Pancreas (tissue), 10 donors: ENCODE data around the gene MAPK9. TPM values are rescaled to one million over a fixed set of nuclear protein-coding genes. Genes with fewer than 3 reads are reported as not detected.

Experiments
- ATAC-seq, 4 donors: fragments of 200-7000 bp; cut with Tn5 transposase; one replicate each; pipeline versions ENCODE4 v1.8.0 to v1.9.1; 2020; ENCODE audit warnings: mild to moderate bottlenecking in 4 of 4, moderate library complexity in 4 of 4
- DNase-seq, 6 donors: peaks; one replicate each; pipeline ENCODE4 v3.0.0-alpha.2; 2020
- FAIRE-seq: peaks from 2 replicates; lab custom pipeline; 2012; peaks lifted over from hg19 to GRCh38; lab: Jason Lieb, UNC
- H3K27ac ChIP-seq, 4 donors: fragments of 200-600 bp; sonication (generic); 1 replicate in 3 of 4; 2 replicates in 1 of 4; pipeline versions ENCODE4 v1.5.0 to v1.8.0; 2020
- H3K27me3 ChIP-seq, 4 donors: fragments of 200-600 bp; one replicate each; pipeline ENCODE4 v1.8.0; 2021
- H3K36me3 ChIP-seq, 3 donors: fragments of 200-600 bp; sonication (generic) in 1 of 3; one replicate each; pipeline versions ENCODE4 v1.5.0 to v1.8.0; 2020 to 2021
- H3K4me1 ChIP-seq, 3 donors: fragments of 200-600 bp; one replicate each; pipeline ENCODE4 v1.8.0; 2021
- H3K4me3 ChIP-seq, 4 donors: fragments of 200-600 bp; sonication (generic) in 2 of 4; one replicate each; pipeline versions ENCODE4 v1.5.0 to v1.8.0; 2020 to 2021
- H3K9me3 ChIP-seq, 4 donors: fragments of 200-600 bp; one replicate each; pipeline ENCODE4 v1.8.0; 2021
- CTCF ChIP-seq, 4 donors: fragments of 200-600 bp; sonication (generic) in 3 of 4; IDR thresholded peaks; one replicate each; pipeline versions ENCODE4 v1.5.0 to v1.8.0; 2021; ENCODE audit warnings: antibody characterized with exemption in 4 of 4
- WGBS, 2 donors: extraction: QIAGEN DNeasy Blood & Tissue Kit; methylation state at CpG; one replicate each; pipeline ENCODE4 v1.1.7; 2013; 5-methylcytosine and 5-hydroxymethylcytosine counted together
- intact Hi-C, 3 donors: fragments of 100-400 bp; cut with DNase I; formaldehyde crosslinking; loops; one replicate each; pipeline versions ENCODE4 v1.11.1 to v1.14.2; 2022
- polyA plus RNA-seq, 2 donors: library from polyadenylated mRNA; stranded (reverse); fragments of 200-250 nt; gene quantifications; one replicate each; pipeline ENCODE4 v1.2.3, GENCODE V29; 2013
- total RNA-seq, 6 donors: library from RNA; stranded (reverse); fragmentation: NEBNext Ultra II Directional in 4 of 6; extraction: Animal tissue kit (Norgen Biotek cat#: 25700) in 4 of 6; gene quantifications; one replicate each; pipeline versions ENCODE4 v1.2.1 to v1.2.4, GENCODE V29; 2021 to 2023
- donor health status: healthy with polysubstance abuse.
- donor health status: DM: no; HTN: no; CAD: no; lungs with moderate emphysema.
- donor health status: DM: no; HTN: no; CAD: no.
- donor health status: control.
- donor health status: control.
- donor health status: Bipolar disorder and iron deficiency.
- donor health status: DM: yes; HTN: yes; CAD: no.
- donor health status: DM: no; HTN: no; CAD: no.
- donor health status: DM: no; HTN: no; CAD: no.
- donor health status: DM: yes; HTN: yes; CAD: no.

The MAPK9 gene
- total and polyA plus RNA-seq, 8 donors: 10.7 to 40.3 (median 28.9) TPM

GRCh38 chr5:180283026-180283615, 8.8 kb downstream of the MAPK9 start:
- Histone ChIP-seq H3K27ac (no peak overlapping the region), H3K27me3 (no peaks in the 10 kb centered on the region), H3K36me3 (peaks cover 0 to 6% (median 3%) of the 10 kb centered on the region in 3 donors), H3K9me3 (no peaks in the 10 kb centered on the region), H3K4me3 (no peak overlapping the region), H3K4me1 (peaks cover 9 to 16% (median 15%) of the 10 kb centered on the region in 3 donors)
- no peak for ATAC-seq
- TF ChIP-seq CTCF (IDR thresholded peaks at IDR 0.05): no peak
- intact Hi-C loops: no loop called here
- 68 to 71% methylated on average over 10 of the region's 10 CpGs for WGBS, 2 donors
- no peak for DNase-seq
- FAIRE-seq: no peak

GRCh38 chr5:180282281-180282680, 9.6 kb downstream of the MAPK9 start:
- intact Hi-C loops: no loop called here
- Histone ChIP-seq H3K27me3 (no peaks in the 10 kb centered on the region), H3K36me3 (peaks cover 0 to 15% (median 3%) of the 10 kb centered on the region in 3 donors), H3K27ac (no peak overlapping the region), H3K9me3 (no peaks in the 10 kb centered on the region), H3K4me3 (no peak overlapping the region), H3K4me1 (peaks cover 7 to 9% (median 9%) of the 10 kb centered on the region in 3 donors)
- no peak for TF ChIP-seq CTCF (IDR thresholded peaks at IDR 0.05)
- no peak for ATAC-seq
- no peak for FAIRE-seq
- 94 to 96% methylated on average over 9 of the region's 9 CpGs for WGBS, 2 donors
- DNase-seq: no peak

DNA sequence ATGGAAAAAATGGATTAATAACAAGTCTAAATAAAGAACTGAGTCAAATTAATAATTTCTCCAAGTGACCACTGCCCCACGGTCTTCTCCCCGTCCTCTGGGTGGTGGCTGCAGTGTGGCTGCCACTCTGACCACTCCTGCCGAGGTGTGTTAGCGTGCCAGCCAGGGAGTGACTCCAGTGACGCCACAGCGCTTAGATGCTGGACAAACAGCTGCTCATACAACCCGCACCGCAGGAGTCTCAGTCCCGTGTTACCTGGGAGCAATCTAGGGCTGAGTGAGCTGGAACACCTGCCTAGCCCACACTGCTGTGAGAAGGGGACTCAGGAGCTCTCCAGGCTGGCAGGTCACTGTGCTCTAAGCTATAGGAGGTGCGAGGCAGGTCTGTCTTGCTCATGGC, 10.2 kb downstream of the MAPK9 start:
- Histone ChIP-seq H3K27me3 (no peaks in the 10 kb centered on the region), H3K4me1 (peaks cover 1 to 4% (median 4%) of the 10 kb centered on the region in 3 donors), H3K27ac (no peak overlapping the region), H3K4me3 (no peak overlapping the region), H3K9me3 (no peaks in the 10 kb centered on the region), H3K36me3 (peaks cover 1 to 21% (median 3%) of the 10 kb centered on the region in 3 donors)
- intact Hi-C loops: no loop called here
- FAIRE-seq (no peak), DNase-seq (peak in 1 of 6 donors; percentile 37), ATAC-seq (peak in 3 of 4 donors; percentile 27 to 74 (median 66))
- WGBS, 2 donors: 67 to 70% methylated on average over 10 of the region's 10 CpGs
- no peak for TF ChIP-seq CTCF (IDR thresholded peaks at IDR 0.05)

- Histone ChIP-seq H3K36me3 (peaks cover 2 to 30% (median 6%) of the 10 kb centered on the region in 3 donors), H3K4me3 (no peak overlapping the region), H3K27ac (no peak overlapping the region), H3K4me1 (no peaks in the 10 kb centered on the region), H3K27me3 (no peaks in the 10 kb centered on the region), H3K9me3 (no peaks in the 10 kb centered on the region)
- ATAC-seq (no peak), DNase-seq (no peak), FAIRE-seq (no peak)
- intact Hi-C loops: no loop called here
- no peak for TF ChIP-seq CTCF (IDR thresholded peaks at IDR 0.05)
- WGBS, 2 donors: 88 to 100% methylated on average over 1 of the region's 1 CpG
Observed at GRCh38 chr5:180274695-180275094, 17.2 kb downstream of the MAPK9 start.

- H3K9me3 ChIP-seq: no peaks in the 10 kb centered on the region
- H3K36me3 ChIP-seq: peaks cover 10 to 35% (median 12%) of the 10 kb centered on the region in 3 donors
- no peak for FAIRE-seq
- WGBS, 2 donors: 96 to 97% methylated on average over 7 of the region's 7 CpGs
- H3K4me1 ChIP-seq: no peaks in the 10 kb centered on the region
- DNase-seq: no peak
- no peak overlapping the region for H3K27ac ChIP-seq
- no peak overlapping the region for H3K4me3 ChIP-seq
- ATAC-seq: no peak
- H3K27me3 ChIP-seq: no peaks in the 10 kb centered on the region
- no peak for TF ChIP-seq CTCF (IDR thresholded peaks at IDR 0.05)
- intact Hi-C loops: no loop called here
Observed at GRCh38 chr5:180271221-180271620, 20.7 kb downstream of the MAPK9 start.
